ENCODE measurements around the gene AP3M1. TPM values are rescaled to one million over a fixed set of nuclear protein-coding genes. Genes with fewer than 3 reads are reported as not detected.
A peak's percentile ranks its signal among the peaks of the same experiment; 100 is the strongest.
"Not testable (repeated sequence)": the region's sequence is repeated elsewhere in the genome, so short reads cannot be mapped to it uniquely, and the experiment has no call there.

AP3M1 gene
- total RNA-seq, 4 donors from 2014 or later: 13.8 to 37.8 (median 28.4) TPM

GRCh38 chr10:74151879-74152722, 1.5 kb upstream of the AP3M1 start:
- no peaks in the 10 kb centered on the region for H3K27me3 ChIP-seq
- no peaks in the 10 kb centered on the region for H3K36me3 ChIP-seq
- TF ChIP-seq POLR2A (IDR thresholded peaks at IDR 0.05) (no peak), CTCF (IDR thresholded peaks at IDR 0.05) (no peak)
- peak overlapping the region; percentile 88 to 93 for H3K27ac ChIP-seq
- DNase-seq: no peak
- intact Hi-C loops (cut with DNase I; ENCODE audit: low total_unique reads): no loop called here
- peaks cover 6 to 11% of the 10 kb centered on the region in 2 donors for H3K4me1 ChIP-seq
- peak overlapping the region; percentile 93 to 99 for H3K4me3 ChIP-seq
- no peaks in the 10 kb centered on the region for H3K9me3 ChIP-seq

- TF ChIP-seq CTCF (IDR thresholded peaks at IDR 0.05): peak; percentile 21 to 37 (median 30)
- TF ChIP-seq POLR2A (IDR thresholded peaks at IDR 0.05): peak; percentile 72 to 79
- intact Hi-C loops (cut with DNase I; ENCODE audit: low total_unique reads): no loop called here
- no peaks in the 10 kb centered on the region for H3K36me3 ChIP-seq
These were observed 606 bp upstream of the AP3M1 start, which contains the start of gene ADK for GRCh38 chr10:74150990-74151878. TSS of gene ADK (plus strand) at chr10:74151221. CDS start at chr10:74151279, 58 bp downstream.

GRCh38 chr10:74146980-74147379, 3.6 kb downstream of the AP3M1 start:
- H3K27ac ChIP-seq; intact Hi-C loops (cut with DNase I; ENCODE audit: low total_unique reads); H3K36me3 ChIP-seq; DNase-seq; H3K9me3 ChIP-seq; H3K4me3 ChIP-seq; H3K27me3 ChIP-seq: not testable (repeated sequence)
- peaks cover 11 to 15% of the 10 kb centered on the region in 2 donors for H3K4me1 ChIP-seq

More at GRCh38 chr10:74150990-74151878, 606 bp upstream of the AP3M1 start, which contains the start of gene ADK:
- H3K4me3 ChIP-seq: peak within 1 kb of the TSS; percentile 93 to 99
- no peaks in the 10 kb centered on the region for H3K27me3 ChIP-seq
- peak within 1 kb of the TSS; percentile 88 to 93 for H3K27ac ChIP-seq
- peak; percentile 100 for DNase-seq
- no peaks in the 10 kb centered on the region for H3K9me3 ChIP-seq
- peaks cover 6 to 11% of the 10 kb centered on the region in 2 donors for H3K4me1 ChIP-seq

GRCh38 chr10:74145133-74145532, 5.5 kb downstream of the AP3M1 start:
- H3K4me3 ChIP-seq: no peak overlapping the region
- H3K36me3 ChIP-seq: no peaks in the 10 kb centered on the region
- intact Hi-C loops (cut with DNase I; ENCODE audit: low total_unique reads): no loop called here
- no peaks in the 10 kb centered on the region for H3K9me3 ChIP-seq
- no peaks in the 10 kb centered on the region for H3K27me3 ChIP-seq
- H3K27ac ChIP-seq: peak overlapping the region; percentile 53 to 75
- TF ChIP-seq CTCF (IDR thresholded peaks at IDR 0.05) (no peak), POLR2A (IDR thresholded peaks at IDR 0.05) (no peak)
- peaks cover 9 to 15% of the 10 kb centered on the region in 2 donors for H3K4me1 ChIP-seq
- no peak for DNase-seq

GRCh38 chr10:74140553-74140952, 10.1 kb downstream of the AP3M1 start:
- H3K27me3 ChIP-seq: no peaks in the 10 kb centered on the region
- H3K27ac ChIP-seq: no peak overlapping the region
- intact Hi-C loops (cut with DNase I; ENCODE audit: low total_unique reads): no loop called here
- H3K36me3 ChIP-seq: no peaks in the 10 kb centered on the region
- no peaks in the 10 kb centered on the region for H3K9me3 ChIP-seq
- no peak for DNase-seq
- peaks cover 0 to 3% of the 10 kb centered on the region in 2 donors for H3K4me1 ChIP-seq
- no peak overlapping the region for H3K4me3 ChIP-seq
- no peak for TF ChIP-seq CTCF (IDR thresholded peaks at IDR 0.05)
- TF ChIP-seq POLR2A (IDR thresholded peaks at IDR 0.05): no peak
